ENCODE measurements around the gene CARMIL1.
"Not testable (repeated sequence)": the region's sequence is repeated elsewhere in the genome, so short reads cannot be mapped to it uniquely, and the experiment has no call there.

CARMIL1 gene

GRCh38 chr6:25537349-25538018 is 258.3 kb downstream of the CARMIL1 start:
- DNase-seq: peak; percentile 79

DNA sequence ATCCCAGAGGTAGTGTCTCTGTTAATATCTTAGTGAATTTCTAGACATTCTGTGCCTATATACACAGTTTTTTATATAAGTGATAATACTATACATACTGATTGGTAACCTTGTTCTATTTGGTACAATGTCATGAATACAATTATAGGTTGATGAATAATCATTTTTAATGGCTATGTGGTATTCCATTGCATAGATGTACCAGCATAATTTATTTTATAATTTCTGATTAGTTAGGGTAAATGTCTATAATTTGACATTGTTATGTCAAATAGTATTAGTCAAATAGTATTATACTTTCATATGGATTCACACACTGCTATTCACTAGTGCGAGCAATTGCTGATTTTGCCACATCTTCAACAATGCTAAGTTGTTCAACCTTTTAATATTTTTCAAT is 262.1 kb downstream of the CARMIL1 start:
- no peak for DNase-seq

- no peak for DNase-seq
These were observed 264.1 kb downstream of the CARMIL1 start for GRCh38 chr6:25542984-25543910.

GRCh38 chr6:25544833-25545232 is 265.7 kb downstream of the CARMIL1 start:
- no peak for DNase-seq

DNA sequence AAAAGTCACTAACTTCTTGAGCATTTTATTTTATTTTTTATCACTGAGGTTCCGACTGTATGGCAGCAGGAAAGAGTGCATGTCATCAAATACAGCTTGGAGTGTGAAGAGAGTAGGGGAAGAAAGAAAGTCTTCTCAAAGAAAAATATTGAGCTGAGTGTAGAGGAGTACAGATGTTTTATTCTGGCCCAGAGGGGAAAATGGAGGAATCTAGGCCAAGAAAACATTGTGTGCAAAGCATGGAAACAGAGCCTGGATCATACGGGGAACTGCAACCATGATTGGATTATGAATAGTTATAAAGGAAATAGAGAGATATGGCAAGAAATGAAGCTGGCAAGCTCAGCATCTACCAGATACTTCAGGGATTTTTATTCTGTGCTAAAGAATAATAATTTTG is 268.6 kb downstream of the CARMIL1 start:
- no peak for DNase-seq

DNA sequence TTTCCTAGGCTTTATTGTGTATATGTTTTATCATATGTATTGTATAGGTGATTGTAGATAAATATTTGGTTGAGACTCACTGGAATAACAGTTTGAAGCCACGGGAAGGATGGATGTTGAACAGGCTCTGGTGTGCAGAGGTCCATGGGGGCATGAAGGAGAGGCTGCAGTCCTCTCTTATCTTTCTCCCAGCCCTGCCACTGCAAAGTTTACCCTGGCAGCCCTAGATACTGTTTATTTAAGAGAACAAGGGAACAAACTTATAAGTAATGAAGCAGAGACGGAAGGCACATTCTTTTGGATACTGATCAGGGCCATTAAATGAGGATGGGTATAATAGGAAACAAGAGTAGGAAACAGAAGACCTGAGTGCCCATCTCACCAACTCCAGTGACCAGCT is 269.3 kb downstream of the CARMIL1 start:
- DNase-seq: no peak

DNA sequence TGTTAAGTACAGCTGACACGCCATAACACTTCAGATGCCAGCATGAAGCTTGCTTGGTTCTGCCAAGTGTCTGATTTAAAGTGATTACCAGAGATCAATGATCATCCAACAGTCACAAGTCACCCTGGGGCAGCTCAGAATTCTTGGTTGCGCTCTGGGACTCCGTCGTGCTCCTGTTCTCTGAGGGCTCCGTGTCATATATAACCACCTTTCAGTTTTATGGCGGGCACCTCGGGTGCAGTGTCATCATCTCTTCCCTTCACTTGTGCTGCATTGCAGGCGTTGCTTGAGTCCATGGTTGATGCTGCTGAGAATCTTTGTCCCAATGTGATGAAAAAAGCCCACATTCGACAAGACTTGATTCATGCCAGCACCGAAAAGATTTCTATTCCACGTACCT is 271.5 kb downstream of the CARMIL1 start:
- no peak for DNase-seq

DNA sequence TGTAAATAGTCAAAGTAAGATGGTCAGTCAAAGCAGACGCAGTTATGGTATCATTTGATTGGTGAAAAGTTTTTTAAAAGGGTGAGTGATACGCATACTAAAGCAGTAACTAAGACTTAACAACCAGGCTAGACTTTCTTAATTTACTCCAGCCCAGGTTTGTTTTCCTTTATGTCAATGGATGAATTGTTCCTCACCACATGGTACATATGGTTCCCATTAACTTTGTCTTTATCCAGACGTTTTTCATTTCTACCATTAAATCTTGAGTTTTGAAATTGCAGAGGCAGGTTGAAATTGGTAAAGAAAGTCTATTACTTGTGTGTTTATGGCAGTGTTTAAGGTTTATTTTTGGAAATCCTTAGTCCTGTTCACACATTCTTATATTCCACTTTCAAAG is 274.3 kb downstream of the CARMIL1 start:
- DNase-seq: no peak

GRCh38 chr6:25555188-25555587 is 276.0 kb downstream of the CARMIL1 start:
- no peak for DNase-seq

DNA sequence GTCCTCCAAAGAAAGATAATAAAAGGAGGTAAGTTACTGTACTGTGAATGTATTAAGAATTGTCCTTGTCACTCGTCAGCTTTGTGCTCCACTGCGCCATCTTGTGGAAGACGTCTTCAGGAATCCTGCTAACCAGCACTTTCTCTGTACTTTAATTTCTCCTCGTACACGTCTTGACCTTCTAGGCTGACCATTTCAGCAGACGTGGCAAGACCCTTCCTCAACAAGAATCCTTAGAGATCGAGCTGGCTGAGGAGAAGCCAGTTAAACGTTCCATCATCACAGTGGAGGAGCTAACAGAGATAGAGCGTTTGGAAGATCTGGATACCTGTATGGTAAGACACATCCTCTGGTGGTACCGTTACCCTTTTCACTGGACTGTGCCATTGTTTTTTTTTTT is 277.3 kb downstream of the CARMIL1 start:
- peak; percentile 30 for DNase-seq

DNA sequence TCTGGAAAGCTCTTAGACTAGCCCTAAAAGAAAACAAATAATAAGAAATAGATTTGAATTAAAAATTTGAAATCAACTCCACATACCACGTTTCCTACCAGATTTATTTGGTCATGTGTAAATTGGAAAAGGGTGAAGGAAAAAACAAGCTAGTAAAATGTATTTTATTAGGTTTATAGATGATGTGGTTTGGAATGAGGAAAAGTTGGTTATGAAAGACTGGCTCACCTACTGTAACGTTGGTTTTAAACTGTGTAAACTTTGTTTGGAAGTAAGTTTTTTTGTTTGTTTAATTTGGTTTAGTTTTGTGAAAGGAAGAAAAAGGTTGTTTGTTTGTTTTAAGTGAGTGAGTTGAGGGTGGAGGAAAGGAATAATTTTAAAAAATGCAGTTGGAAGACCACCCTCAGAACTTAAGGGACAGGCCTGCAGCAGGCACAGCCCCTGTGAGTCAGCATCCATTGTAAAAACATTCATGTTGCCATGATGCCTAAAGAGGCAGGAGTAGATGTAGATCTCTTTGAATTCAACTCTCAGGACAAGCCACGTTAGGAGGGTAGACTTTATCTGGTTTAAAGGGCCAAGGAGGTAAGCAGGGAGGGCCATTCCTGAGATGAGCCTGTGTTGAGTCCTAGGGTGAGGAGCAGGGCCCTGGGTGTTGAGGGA is 279.1 kb downstream of the CARMIL1 start:
- DNase-seq: no peak

DNA sequence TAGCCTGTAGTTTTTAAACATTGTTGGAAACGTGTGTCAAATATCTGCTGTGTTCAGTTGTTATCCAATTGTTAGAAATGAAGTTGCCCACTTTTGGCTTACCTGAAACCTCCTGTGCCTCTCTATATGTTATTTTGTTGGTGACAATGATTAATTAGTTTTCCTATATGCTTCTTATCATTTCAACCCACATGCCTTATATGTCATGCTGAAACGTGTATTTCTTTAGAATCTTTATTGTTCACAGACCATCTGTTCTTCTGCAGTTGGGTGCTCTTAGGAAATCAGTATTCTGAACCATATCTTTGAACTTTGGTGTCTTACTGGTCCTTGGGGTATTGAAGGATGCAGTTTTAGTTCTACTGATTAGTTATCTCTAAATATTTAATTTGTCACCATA is 281.7 kb downstream of the CARMIL1 start:
- no peak for DNase-seq

GRCh38 chr6:25564943-25565342 is 285.8 kb downstream of the CARMIL1 start:
- DNase-seq: no peak

GRCh38 chr6:25570578-25570977 is 291.4 kb downstream of the CARMIL1 start:
- DNase-seq: no peak

DNA sequence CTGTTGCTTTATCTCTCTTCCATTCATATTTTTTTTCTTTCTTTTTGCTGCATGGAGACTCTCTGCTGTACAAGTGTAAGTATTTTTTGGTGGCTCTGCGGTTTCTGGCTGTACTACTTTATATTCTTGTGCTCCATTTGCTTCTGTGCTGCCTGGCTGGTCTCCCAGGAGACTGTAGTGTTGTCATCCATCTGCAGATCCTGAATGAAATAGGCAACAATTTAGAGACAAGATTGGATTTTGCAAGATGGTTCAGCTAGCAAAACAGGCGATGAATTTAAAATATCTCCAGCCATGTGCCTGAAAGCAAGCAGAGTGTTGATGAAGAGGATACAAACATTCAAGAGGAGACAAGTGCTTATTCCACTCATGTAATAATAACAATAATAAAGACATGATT is 297.7 kb downstream of the CARMIL1 start:
- DNase-seq: no peak

DNA sequence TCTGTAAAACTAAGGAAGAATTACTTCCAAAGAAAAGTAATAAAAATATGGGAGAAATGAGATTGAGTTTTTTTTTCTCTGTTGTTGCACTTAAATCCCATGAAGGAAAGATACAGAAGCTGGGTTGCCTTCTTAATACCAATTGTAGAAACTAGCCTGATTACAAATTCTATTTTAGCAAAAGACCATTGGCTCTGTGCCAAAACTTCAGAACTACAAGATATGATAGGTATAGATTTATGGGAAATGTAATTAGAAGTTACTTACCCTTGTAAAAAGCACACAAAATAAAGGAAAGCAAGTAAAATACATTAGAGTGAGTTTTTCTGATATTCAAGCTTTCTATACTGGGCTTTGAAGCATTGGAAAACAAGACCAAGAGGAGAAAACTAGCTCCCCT is 299.4 kb downstream of the CARMIL1 start:
- DNase-seq: no peak

DNA sequence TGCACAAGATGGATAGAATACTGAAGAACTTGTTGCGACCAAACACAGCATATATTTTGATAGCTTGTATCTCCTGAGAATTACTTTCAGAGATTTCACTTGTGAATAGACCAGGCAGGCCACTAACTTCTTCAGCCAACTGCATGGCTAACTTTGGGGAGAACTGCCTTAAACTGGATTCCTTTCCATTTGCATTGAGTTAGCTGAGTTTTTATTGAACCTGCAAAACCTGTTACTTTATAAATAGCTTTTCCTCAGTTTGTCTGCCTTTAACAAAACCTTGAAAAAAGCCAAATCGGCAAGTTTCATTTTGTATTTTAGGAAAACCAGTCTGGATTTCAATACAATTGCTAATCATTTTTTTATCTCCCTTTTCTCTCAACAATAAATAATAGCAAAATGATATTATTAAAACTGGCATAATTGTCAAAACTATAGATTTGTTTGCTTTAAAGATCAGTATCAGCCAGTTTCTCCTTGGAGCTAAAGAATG is 300.3 kb downstream of the CARMIL1 start:
- no peak for DNase-seq

DNA sequence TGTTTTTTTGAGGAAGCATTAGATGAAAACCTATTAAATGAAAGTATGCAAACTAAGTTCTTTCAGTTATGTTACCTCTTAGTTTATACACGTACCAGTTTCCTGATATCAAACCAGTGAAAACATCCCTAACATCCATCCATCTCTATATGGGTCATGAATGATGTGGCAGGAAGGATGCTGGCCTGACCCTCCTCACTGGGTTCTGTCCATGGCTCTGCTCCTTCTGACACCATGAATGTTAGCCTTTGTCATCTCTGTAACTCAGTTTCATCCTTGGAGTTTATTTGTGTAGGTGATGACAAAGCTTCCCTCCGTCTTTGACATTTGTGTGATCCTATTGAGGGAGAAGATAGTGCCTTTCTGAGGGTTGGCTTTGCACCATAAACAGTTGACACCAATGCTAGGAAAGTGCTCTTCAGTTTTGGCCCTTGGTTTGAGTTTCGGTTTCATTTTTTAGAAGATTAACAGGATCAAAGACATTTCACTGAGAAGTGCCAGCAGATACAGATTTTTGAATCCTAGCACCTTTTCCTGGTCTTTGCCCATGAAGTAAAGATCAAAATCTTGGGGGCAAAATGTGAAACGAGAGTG is 300.8 kb downstream of the CARMIL1 start:
- no peak for DNase-seq

DNA sequence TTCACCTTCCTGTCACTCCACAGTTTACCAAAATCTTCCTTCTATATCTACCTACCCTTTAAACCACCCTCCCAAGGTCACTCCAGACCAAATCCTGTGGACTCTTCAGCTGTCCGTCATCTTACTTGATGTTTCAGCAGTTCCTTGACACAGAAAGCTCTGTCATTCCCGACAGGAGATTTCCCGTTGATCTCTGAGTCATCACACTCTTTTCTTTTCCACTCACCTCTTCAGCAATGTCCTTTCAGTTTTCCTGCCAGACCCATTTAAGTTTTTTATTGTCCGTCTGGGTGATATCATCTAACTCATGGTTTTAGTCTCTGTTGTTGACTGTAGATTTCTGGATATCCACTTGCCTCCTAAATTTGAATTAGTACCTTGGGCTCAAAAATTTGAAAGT is 302.9 kb downstream of the CARMIL1 start:
- DNase-seq: no peak

GRCh38 chr6:25583099-25583498 is 303.9 kb downstream of the CARMIL1 start:
- no peak for DNase-seq

DNA sequence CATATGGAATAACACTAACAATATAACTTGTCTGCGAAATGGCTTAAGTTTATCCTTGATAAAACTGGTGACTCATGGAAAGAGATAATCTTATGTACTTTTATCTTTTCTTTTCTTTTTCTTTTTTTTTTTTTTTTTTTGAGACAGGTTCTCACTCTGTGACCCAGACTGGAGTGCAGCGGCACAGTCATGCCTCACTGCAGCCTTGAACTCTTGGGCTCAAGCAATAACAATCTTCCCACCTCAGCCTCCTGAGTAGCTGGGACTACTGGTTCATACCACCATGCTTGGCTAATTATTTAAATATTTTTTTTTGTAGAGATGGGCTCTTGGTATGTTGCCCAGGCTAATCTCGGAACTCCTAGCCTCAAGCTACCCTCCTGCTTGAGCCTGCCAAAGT is 304.7 kb downstream of the CARMIL1 start:
- no peak for DNase-seq

GRCh38 chr6:25585225-25585624 is 306.1 kb downstream of the CARMIL1 start:
- no peak for DNase-seq

- not testable (repeated sequence) for DNase-seq
These were observed 306.9 kb downstream of the CARMIL1 start for GRCh38 chr6:25586119-25586518.
